CD4-positive, alpha-beta T cell treated with Interleukin-15 for 4 hours (primary cell): ENCODE data around the gene EHBP1.
A peak's percentile ranks its signal among the peaks of the same experiment; 100 is the strongest.

ENCODE experiments used
- DNase-seq: peaks from one replicate; pipeline ENCODE4 v3.0.0-alpha.2; 2020; ENCODE audit warnings: low spot score

Gene EHBP1

GRCh38 chr2:62705007-62705829 lies at the start of gene EHBP1:
TSS of gene EHBP1 (plus strand) at chr2:62705713. CDS start at chr2:62707192, 1,479 bp downstream.
- DNase-seq = peak; percentile 99

- DNase-seq = no peak
These were observed 47.7 kb upstream of the EHBP1 start for GRCh38 chr2:62657783-62658182.

GRCh38 chr2:62658891-62659290 lies 46.6 kb upstream of the EHBP1 start:
- DNase-seq = no peak

GRCh38 chr2:62660087-62660486 lies 45.4 kb upstream of the EHBP1 start:
- no peak for DNase-seq

GRCh38 chr2:62660582-62661262 lies 44.8 kb upstream of the EHBP1 start:
- DNase-seq = no peak

- DNase-seq = no peak
These were observed 44.3 kb upstream of the EHBP1 start for GRCh38 chr2:62661263-62661635.

GRCh38 chr2:62662131-62662530 lies 43.4 kb upstream of the EHBP1 start:
- no peak for DNase-seq

GRCh38 chr2:62662554-62662953 lies 43.0 kb upstream of the EHBP1 start:
- no peak for DNase-seq

- no peak for DNase-seq
These were observed 42.1 kb upstream of the EHBP1 start for GRCh38 chr2:62663411-62663810.

GRCh38 chr2:62663920-62664795 lies 41.4 kb upstream of the EHBP1 start:
- DNase-seq = no peak

GRCh38 chr2:62665446-62665845 lies 40.1 kb upstream of the EHBP1 start:
- DNase-seq = no peak

GRCh38 chr2:62669180-62669579 lies 36.3 kb upstream of the EHBP1 start:
- DNase-seq = no peak

- DNase-seq = no peak
These were observed 32.9 kb upstream of the EHBP1 start for GRCh38 chr2:62672601-62673000.

- no peak for DNase-seq
These were observed 30.5 kb upstream of the EHBP1 start for GRCh38 chr2:62675062-62675461.

- DNase-seq = no peak
These were observed 20.3 kb upstream of the EHBP1 start for GRCh38 chr2:62685256-62685655.

GRCh38 chr2:62686012-62686685 lies 19.4 kb upstream of the EHBP1 start:
- no peak for DNase-seq

- DNase-seq = no peak
These were observed 17.9 kb upstream of the EHBP1 start for GRCh38 chr2:62687636-62688035.

GRCh38 chr2:62688771-62689170 lies 16.7 kb upstream of the EHBP1 start:
- no peak for DNase-seq

- no peak for DNase-seq
These were observed 14.3 kb upstream of the EHBP1 start for GRCh38 chr2:62691186-62691585.

GRCh38 chr2:62692225-62692624 lies 13.3 kb upstream of the EHBP1 start:
- no peak for DNase-seq

- DNase-seq = no peak
These were observed 6.9 kb upstream of the EHBP1 start for GRCh38 chr2:62698653-62699052.

GRCh38 chr2:62704654-62705006 lies 883 bp upstream of the EHBP1 start:
- no peak for DNase-seq
